A673 (cell line): ENCODE results near the gene NOMO2. TPM values are rescaled to one million over a fixed set of nuclear protein-coding genes. Genes with fewer than 3 reads are reported as not detected.
A peak's percentile ranks its signal among the peaks of the same experiment; 100 is the strongest.
"Not testable (repeated sequence)": the region's sequence is repeated elsewhere in the genome, so short reads cannot be mapped to it uniquely, and the experiment has no call there.

ENCODE experiments used
- BruUV-seq: library from RNA; stranded (reverse); fragments of 400-500 nt; replicated peaks from 2 replicates; lab custom pipeline; 2021; lab: Mats Ljungman, UMichigan
- CTCF ChIA-PET: fragments of 300-600 bp; sonication (Branson Sonifier 250); formaldehyde crosslinking; loops from one replicate; lab custom pipeline; 2022; ENCODE audit warnings: antibody characterized with exemption; lab: Charles Lee
- POLR2A ChIA-PET: fragments of 300-600 bp; sonication (Branson Sonifier 250); formaldehyde crosslinking; loops from one replicate; lab custom pipeline; 2022; ENCODE audit warnings: antibody characterized with exemption; ENCODE audit not compliant: low non-redundant PET; lab: Charles Lee
- DNase-seq: peaks from one replicate; pipeline ENCODE4 v3.0.0-alpha.2; 2015; ENCODE audit warnings: low spot score
- H3K27ac ChIP-seq: fragments of 200-600 bp; sonication (generic); 2 replicates; pipeline ENCODE4 v1.5.1; 2016; ENCODE audit warnings: mixed run types, low read depth, mild to moderate bottlenecking, mixed read lengths, antibody characterized with exemption, low read length; ENCODE audit not compliant: poor library complexity, severe bottlenecking
- H3K27me3 ChIP-seq: fragments of 200-600 bp; sonication (generic); replicated peaks from 2 replicates; pipeline ENCODE4 v1.6.1; 2017; ENCODE audit warnings: mixed run types, low read depth, mild to moderate bottlenecking, mixed read lengths, antibody characterized with exemption, low read length; ENCODE audit not compliant: insufficient read depth, poor library complexity
- H3K36me3 ChIP-seq: fragments of 200-600 bp; sonication (generic); 2 replicates; pipeline ENCODE4 v1.6.1; 2016; ENCODE audit warnings: mixed run types, mild to moderate bottlenecking, mixed read lengths, antibody characterized with exemption, low read length; ENCODE audit not compliant: insufficient read depth, poor library complexity, severe bottlenecking
- H3K4me1 ChIP-seq: fragments of 200-600 bp; sonication (generic); 2 replicates; pipeline ENCODE4 v1.6.1; 2017; ENCODE audit warnings: mixed run types, mild to moderate bottlenecking, mixed read lengths, antibody characterized with exemption, low read length; ENCODE audit not compliant: insufficient read depth, poor library complexity, severe bottlenecking
- H3K4me3 ChIP-seq: fragments of 200-600 bp; sonication (generic); 2 replicates; pipeline ENCODE4 v1.5.1; 2016; ENCODE audit warnings: low read depth, mixed run types, mild to moderate bottlenecking, mixed read lengths, low read length; ENCODE audit not compliant: poor library complexity, severe bottlenecking
- H3K9me3 ChIP-seq: fragments of 200-600 bp; sonication (generic); 2 replicates; pipeline ENCODE4 v1.6.1; 2016; ENCODE audit warnings: mixed run types, low read depth, mild to moderate bottlenecking, mixed read lengths, antibody characterized with exemption, low read length; ENCODE audit not compliant: poor library complexity, severe bottlenecking
- intact Hi-C: fragments of 100-400 bp; cut with micrococcal nuclease; formaldehyde crosslinking; loops from one replicate; pipeline ENCODE4 v1.10.0; 2022; ENCODE audit not compliant: unreplicated experiment
- total RNA-seq: library from RNA; stranded (reverse); gene quantifications from 2 replicates; pipeline ENCODE4 v1.2.3, GENCODE V29; 2021

Gene NOMO2
- total RNA-seq, 1 experiment from 2014 or later: 115 TPM

DNA sequence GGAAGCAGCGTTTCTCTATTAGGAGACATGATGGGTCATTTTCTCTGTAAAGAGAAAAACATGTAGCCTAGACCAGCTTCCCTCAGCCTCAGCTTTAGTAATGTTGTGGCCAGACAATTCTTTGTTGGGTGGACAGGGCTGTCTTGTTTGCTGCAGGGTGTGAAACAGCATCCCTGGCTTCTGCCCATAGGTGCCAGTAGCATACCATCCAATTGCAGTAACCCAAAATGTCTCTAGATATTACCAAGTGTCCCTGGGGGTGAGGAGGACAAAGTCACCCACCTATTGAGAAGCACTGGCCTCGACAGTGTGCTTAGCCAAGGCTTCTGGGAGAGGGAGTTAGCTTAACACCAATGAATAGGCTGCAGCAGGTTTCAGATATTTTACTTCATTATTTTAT lies 14.0 kb upstream of the NOMO2 start:
- CTCF ChIA-PET, DNase-seq, intact Hi-C loops, H3K36me3 ChIP-seq, BruUV-seq, POLR2A ChIA-PET, H3K27ac ChIP-seq, H3K27me3 ChIP-seq, H3K9me3 ChIP-seq, H3K4me3 ChIP-seq, H3K4me1 ChIP-seq: not testable (repeated sequence)

- H3K4me1 ChIP-seq, CTCF ChIA-PET, DNase-seq, BruUV-seq, H3K27me3 ChIP-seq, H3K36me3 ChIP-seq, intact Hi-C loops, POLR2A ChIA-PET, H3K4me3 ChIP-seq, H3K9me3 ChIP-seq, H3K27ac ChIP-seq: not testable (repeated sequence)
Measured at GRCh38 chr16:18575298-18575917, 13.5 kb upstream of the NOMO2 start.

DNA sequence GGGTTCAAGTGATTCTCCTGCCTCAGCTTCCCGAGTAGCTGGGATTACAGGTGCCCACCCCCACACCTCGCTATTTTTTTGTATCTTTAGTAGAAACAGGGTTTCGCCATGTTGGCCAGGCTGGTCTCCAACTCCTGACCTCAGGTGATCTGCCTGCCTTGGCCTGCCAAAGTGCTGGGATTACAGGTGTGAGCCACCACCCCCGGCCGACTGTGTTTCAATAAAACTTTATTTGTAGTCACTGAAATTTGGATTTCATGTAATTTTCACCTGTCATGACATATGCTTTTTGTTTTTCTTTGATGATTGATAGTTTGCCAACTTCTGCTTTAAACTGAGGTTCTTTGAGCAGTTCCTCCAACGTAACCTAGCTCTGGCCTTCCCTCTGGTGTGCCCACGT lies 12.0 kb upstream of the NOMO2 start:
- BruUV-seq, H3K27ac ChIP-seq: not testable (repeated sequence)

GRCh38 chr16:18572973-18573372 lies 11.1 kb upstream of the NOMO2 start:
- H3K4me1 ChIP-seq, DNase-seq, H3K27me3 ChIP-seq, POLR2A ChIA-PET, H3K4me3 ChIP-seq, H3K9me3 ChIP-seq, BruUV-seq, H3K27ac ChIP-seq, intact Hi-C loops, H3K36me3 ChIP-seq, CTCF ChIA-PET: not testable (repeated sequence)

More for the DNA sequence above, 12.0 kb upstream of the NOMO2 start:
- POLR2A ChIA-PET, DNase-seq, CTCF ChIA-PET, H3K4me3 ChIP-seq, H3K4me1 ChIP-seq, H3K27me3 ChIP-seq, intact Hi-C loops, H3K36me3 ChIP-seq, H3K9me3 ChIP-seq: not testable (repeated sequence)

- H3K36me3 ChIP-seq, BruUV-seq, DNase-seq, intact Hi-C loops, H3K9me3 ChIP-seq, H3K4me1 ChIP-seq, H3K27ac ChIP-seq, H3K27me3 ChIP-seq, H3K4me3 ChIP-seq, CTCF ChIA-PET, POLR2A ChIA-PET: not testable (repeated sequence)
Measured at GRCh38 chr16:18571307-18571850, 9.5 kb upstream of the NOMO2 start.

DNA sequence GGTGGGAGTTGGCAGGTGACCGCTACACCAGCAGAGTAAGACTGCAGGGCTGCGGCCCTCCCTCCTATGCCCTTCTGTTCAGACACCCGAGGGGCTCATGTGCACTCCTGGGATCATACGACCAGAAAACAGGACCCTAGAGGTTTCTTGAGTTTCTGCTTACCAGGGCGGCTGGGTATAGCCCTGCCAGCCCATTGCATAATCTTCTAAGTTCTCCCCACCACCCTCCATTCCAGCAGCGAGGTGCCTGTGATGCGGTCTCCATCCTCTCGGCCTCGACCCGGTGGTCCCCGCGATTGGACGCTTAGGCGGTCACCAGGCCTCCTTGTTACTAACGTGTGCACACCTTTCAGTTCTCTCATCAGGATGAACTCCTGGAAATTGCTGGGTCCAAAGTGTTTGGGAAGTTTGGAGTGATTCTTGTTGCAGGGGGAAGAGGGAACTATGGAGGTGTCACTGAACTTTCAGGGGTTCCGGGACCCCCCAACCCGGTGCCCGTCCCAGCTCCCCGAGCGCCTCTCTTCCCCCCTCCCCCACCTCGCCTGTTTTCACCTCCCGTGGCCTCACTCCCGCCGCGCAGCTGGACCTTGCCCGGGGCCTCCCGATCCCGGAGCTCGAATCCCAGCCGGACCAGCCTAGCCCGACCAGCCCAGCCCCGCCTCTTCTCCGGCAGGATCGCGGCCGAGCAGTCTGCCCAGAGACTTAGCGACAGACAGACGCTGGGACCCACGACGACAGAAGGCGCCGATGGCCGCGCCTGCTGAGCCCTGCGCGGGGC lies 8.8 kb upstream of the NOMO2 start:
- DNase-seq, H3K4me3 ChIP-seq, H3K36me3 ChIP-seq, BruUV-seq, H3K4me1 ChIP-seq, H3K27me3 ChIP-seq, POLR2A ChIA-PET, intact Hi-C loops, CTCF ChIA-PET, H3K27ac ChIP-seq, H3K9me3 ChIP-seq: not testable (repeated sequence)

DNA sequence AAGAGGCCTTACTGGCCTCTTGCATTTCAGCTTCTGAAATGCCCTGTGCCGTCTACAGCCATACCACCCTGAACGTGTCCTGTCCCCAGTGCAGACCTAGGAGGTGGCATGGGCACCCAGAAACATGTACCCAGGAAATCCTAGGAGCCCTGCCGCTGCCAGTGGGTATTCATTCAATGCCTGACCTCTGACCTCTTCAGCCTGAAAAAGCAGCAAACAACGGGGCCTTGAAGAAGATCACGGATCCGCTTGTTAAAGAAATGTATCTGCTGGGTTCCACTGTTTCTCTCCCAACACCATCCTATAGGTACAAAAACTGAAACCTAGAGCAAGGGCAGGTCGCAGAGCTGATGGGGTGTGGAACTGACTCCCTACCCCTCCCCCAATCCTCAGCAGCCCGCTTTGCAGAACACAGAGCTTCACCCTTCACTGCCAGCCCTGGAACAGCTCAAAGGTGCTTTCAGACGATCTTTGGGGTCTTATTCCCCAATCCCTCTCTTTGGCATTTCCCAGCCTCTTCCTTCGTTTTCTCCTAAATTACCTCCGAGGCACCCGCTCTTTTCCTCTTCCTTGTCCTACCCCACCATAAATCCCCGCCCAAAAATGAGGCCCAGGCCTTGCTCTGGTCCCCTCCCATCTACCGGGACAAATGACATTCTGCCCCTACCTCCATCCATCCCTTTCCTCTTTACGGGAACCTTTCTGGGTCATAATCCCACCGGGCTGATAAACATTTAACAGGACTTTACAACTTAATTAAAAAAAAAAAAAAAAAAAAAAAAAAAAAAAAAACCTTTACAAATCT lies 1.3 kb downstream of the NOMO2 start:
- H3K27me3 ChIP-seq, H3K36me3 ChIP-seq, DNase-seq, POLR2A ChIA-PET, H3K9me3 ChIP-seq, H3K27ac ChIP-seq, intact Hi-C loops, H3K4me1 ChIP-seq, CTCF ChIA-PET: not testable (repeated sequence)
- H3K4me3 ChIP-seq: peak overlapping the region; percentile 44
- BruUV-seq: TSS peak; percentile 59
